ENCODE data around the gene ACAD10. TPM values are rescaled to one million over a fixed set of nuclear protein-coding genes. Genes with fewer than 3 reads are reported as not detected.

Gene ACAD10
- total and polyA plus RNA-seq, 2 experiments from 2014 or later: 24.2 to 32.5 TPM

DNA sequence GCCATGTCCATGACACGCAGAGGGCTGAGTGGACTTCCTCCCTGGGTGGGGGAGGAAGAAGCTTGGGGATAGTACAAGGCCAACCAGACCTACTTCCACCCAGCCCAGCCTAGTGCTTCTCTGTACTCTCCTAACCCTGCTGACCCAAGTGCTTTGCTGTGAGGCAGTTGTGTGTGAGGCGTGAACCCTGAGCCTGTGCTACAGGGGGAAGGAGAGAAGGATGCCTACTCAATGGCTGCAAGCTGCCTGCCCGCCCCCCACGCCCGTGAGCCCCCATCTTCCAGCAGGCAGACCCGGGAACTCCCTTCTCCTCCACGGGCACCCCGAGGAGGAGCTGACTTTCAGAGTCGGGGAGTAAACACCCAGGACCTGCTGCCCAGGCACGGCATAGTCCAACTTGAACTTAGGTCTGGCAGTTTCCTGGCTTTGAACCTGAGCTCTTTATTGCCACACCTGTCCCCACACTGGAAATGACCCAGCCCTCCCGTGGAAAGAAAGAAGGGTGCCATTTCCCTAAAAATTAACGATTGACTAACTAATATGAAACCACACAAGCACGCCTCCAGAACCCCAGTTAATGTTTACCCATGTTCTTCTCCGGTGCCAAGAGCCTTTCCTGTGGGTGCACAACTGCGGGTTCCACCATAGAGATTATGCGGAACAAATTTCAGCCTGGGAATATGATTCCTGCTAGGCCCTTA, 91.6 kb downstream of the ACAD10 start:
- Histone ChIP-seq H3K27ac (peak overlapping the region; percentile 95), H3K9me3 (ENCODE audit: low read depth) (no peaks in the 10 kb centered on the region), H3K4me3 (no peak overlapping the region), H3K9me2 (replicated peaks; ENCODE audit: insufficient read depth) (no peaks in the 10 kb centered on the region), H3K4me1 (ENCODE audit: insufficient read depth) (peaks cover 62% of the 10 kb centered on the region), H4K20me1 (ENCODE audit: insufficient read depth, poor library complexity, severe bottlenecking) (no peaks in the 10 kb centered on the region), H3K79me2 (peaks cover 63% of the 10 kb centered on the region), H3K4me2 (peak overlapping the region; percentile 69), H3K27me3 (no peaks in the 10 kb centered on the region), H3K36me3 (replicated peaks; ENCODE audit: insufficient read depth, low read depth) (no peaks in the 10 kb centered on the region), H2AFZ (no peak overlapping the region)
- DNase-seq (ENCODE audit: low spot score): peak; percentile 62
- no peak for TF ChIP-seq EZH2 (IDR thresholded peaks at IDR 0.05; ENCODE audit: borderline replicate concordance)
- TF ChIP-seq, protein P1, sequence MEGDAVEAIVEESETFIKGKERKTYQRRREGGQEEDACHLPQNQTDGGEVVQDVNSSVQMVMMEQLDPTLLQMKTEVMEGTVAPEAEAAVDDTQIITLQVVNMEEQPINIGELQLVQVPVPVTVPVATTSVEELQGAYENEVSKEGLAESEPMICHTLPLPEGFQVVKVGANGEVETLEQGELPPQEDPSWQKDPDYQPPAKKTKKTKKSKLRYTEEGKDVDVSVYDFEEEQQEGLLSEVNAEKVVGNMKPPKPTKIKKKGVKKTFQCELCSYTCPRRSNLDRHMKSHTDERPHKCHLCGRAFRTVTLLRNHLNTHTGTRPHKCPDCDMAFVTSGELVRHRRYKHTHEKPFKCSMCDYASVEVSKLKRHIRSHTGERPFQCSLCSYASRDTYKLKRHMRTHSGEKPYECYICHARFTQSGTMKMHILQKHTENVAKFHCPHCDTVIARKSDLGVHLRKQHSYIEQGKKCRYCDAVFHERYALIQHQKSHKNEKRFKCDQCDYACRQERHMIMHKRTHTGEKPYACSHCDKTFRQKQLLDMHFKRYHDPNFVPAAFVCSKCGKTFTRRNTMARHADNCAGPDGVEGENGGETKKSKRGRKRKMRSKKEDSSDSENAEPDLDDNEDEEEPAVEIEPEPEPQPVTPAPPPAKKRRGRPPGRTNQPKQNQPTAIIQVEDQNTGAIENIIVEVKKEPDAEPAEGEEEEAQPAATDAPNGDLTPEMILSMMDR (IDR thresholded peaks at IDR 0.05; ENCODE audit: poor library complexity): no peak
- 72% methylated on average over 16 of the region's 16 CpGs for WGBS (ENCODE audit: low lambda C conversion rate, missing lambda C conversion rate)

DNA sequence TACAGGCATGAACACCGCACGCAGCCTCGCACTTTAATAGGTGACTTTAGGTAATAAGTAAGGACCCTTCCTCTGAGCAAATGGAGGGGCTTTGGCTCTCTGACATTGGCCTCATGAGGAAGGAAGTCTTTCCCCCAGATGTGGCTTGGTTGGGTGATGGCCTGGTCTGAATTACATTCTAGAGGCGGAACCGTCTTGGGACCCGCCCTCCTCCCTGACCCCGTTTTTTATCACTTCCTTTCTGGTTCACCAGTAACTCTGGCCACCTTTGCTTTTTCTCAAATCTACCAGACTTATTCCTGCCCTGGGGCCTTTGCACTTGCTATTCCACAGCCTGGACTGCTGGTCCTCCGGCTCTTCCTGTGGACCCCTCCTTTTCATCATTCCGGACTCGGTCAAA, 94.3 kb downstream of the ACAD10 start:
- 91% methylated on average over 10 of the region's 10 CpGs for whole genome bisulfite sequencing (ENCODE audit: low lambda C conversion rate, missing lambda C conversion rate)
- no peak for DNase-seq (ENCODE audit: low spot score)
- no peak overlapping the region for H3K4me3 ChIP-seq
- H3K9me3 ChIP-seq (ENCODE audit: low read depth): no peaks in the 10 kb centered on the region
- H3K9me2 ChIP-seq (replicated peaks; ENCODE audit: insufficient read depth): no peaks in the 10 kb centered on the region
- TF ChIP-seq EZH2 (IDR thresholded peaks at IDR 0.05; ENCODE audit: borderline replicate concordance): no peak
- TF ChIP-seq EZH2phosphoT487 (IDR thresholded peaks at IDR 0.05; ENCODE audit: low read depth, severe bottlenecking, unreplicated experiment): no peak
- TF ChIP-seq, protein P1 (IDR thresholded peaks at IDR 0.05; ENCODE audit: poor library complexity): no peak
- no peaks in the 10 kb centered on the region for H3K27me3 ChIP-seq
- peaks cover 56% of the 10 kb centered on the region for H3K79me2 ChIP-seq
- no peaks in the 10 kb centered on the region for H4K20me1 ChIP-seq (ENCODE audit: insufficient read depth, poor library complexity, severe bottlenecking)
- H2AFZ ChIP-seq: no peak overlapping the region
- no peaks in the 10 kb centered on the region for H3K36me3 ChIP-seq (replicated peaks; ENCODE audit: insufficient read depth, low read depth)
- H3K4me1 ChIP-seq (ENCODE audit: insufficient read depth): peaks cover 36% of the 10 kb centered on the region
- peak overlapping the region; percentile 94 for H3K27ac ChIP-seq
- no peak overlapping the region for H3K4me2 ChIP-seq

DNA sequence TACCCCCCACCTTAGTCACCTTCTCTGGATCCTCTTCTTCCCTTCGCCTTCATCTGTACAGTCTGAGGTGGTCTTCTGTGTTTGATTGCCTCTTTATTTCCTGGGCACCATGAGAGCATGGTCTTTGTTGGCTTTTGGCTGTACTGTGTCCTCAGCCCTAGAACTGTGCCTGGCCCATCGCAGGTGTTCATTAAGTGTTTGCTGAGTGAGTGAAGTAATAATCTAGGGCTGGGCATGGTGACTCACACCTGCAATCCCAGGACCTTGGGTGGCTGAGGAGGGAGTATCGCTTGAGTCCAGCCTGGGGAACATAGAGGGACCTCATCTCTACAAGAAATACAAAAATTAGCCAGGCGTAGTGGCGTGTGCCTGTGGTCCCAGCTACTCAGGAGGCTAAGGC, 94.8 kb downstream of the ACAD10 start:
- H3K4me2 ChIP-seq: no peak overlapping the region
- TF ChIP-seq EZH2phosphoT487 (IDR thresholded peaks at IDR 0.05; ENCODE audit: low read depth, severe bottlenecking, unreplicated experiment) (no peak), EZH2 (IDR thresholded peaks at IDR 0.05; ENCODE audit: borderline replicate concordance) (no peak)
- TF ChIP-seq, protein P1 (IDR thresholded peaks at IDR 0.05; ENCODE audit: poor library complexity): no peak
- no peaks in the 10 kb centered on the region for H3K27me3 ChIP-seq
- no peaks in the 10 kb centered on the region for H3K36me3 ChIP-seq (replicated peaks; ENCODE audit: insufficient read depth, low read depth)
- DNase-seq (ENCODE audit: low spot score): peak; percentile 62
- no peaks in the 10 kb centered on the region for H4K20me1 ChIP-seq (ENCODE audit: insufficient read depth, poor library complexity, severe bottlenecking)
- H3K27ac ChIP-seq: peak overlapping the region; percentile 94
- H3K79me2 ChIP-seq: peaks cover 57% of the 10 kb centered on the region
- H3K4me1 ChIP-seq (ENCODE audit: insufficient read depth): peaks cover 33% of the 10 kb centered on the region
- WGBS (ENCODE audit: low lambda C conversion rate, missing lambda C conversion rate): 91% methylated on average over 5 of the region's 5 CpGs
- H3K4me3 ChIP-seq: no peak overlapping the region
- no peaks in the 10 kb centered on the region for H3K9me3 ChIP-seq (ENCODE audit: low read depth)
- no peaks in the 10 kb centered on the region for H3K9me2 ChIP-seq (replicated peaks; ENCODE audit: insufficient read depth)
- no peak overlapping the region for H2AFZ ChIP-seq

Data from hepatocyte (in vitro differentiated cells).